Stimulated activated naive CD4-positive, alpha-beta T cell (primary cell): ENCODE data around the gene ERICH4.
A peak's percentile ranks its signal among the peaks of the same experiment; 100 is the strongest.
"Not testable (repeated sequence)": the region's sequence is repeated elsewhere in the genome, so short reads cannot be mapped to it uniquely, and the experiment has no call there.

Experiments used
- DNase-seq, 6 experiments: peaks; one replicate each; lab custom pipeline; 2025; lab: John Stamatoyannopoulos, UW

ERICH4 gene

DNA sequence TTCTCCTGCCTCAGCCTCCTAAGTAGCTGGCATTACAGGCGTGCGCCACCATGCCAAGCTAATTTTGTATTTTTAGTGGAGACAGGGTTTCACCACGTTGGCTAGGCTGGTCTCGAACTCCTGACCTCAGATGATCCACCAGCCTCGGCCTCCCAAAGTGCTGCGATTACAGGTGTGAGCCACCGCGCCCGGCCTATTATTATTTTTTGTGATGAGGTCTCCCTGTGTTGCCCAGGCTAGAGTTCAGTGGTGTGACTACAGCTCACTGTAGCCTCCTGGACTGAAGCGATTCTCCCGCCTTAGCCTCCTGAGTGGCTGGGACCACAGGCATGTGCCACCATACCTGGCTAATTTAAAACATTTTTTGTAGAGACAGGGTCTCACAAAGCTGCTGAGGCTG is 7.6 kb upstream of the ERICH4 start:
- DNase-seq = not testable (repeated sequence)

- DNase-seq = no peak
Measured at GRCh38 chr19:41435936-41436673, 6.9 kb upstream of the ERICH4 start.

DNA sequence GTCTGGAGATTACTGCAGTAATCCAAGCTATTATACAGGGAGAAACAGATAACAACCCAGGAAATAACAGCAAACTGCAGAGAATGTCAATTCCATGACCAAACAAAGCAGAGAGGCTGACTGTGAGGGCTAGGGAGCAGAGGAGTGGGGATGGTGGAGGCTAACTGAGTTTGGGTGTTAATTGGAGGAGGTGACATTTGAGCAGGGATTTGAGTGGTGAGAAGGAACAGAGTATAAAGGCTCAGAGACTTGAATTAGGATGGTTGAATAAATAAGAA is 6.3 kb upstream of the ERICH4 start:
- no peak for DNase-seq

DNA sequence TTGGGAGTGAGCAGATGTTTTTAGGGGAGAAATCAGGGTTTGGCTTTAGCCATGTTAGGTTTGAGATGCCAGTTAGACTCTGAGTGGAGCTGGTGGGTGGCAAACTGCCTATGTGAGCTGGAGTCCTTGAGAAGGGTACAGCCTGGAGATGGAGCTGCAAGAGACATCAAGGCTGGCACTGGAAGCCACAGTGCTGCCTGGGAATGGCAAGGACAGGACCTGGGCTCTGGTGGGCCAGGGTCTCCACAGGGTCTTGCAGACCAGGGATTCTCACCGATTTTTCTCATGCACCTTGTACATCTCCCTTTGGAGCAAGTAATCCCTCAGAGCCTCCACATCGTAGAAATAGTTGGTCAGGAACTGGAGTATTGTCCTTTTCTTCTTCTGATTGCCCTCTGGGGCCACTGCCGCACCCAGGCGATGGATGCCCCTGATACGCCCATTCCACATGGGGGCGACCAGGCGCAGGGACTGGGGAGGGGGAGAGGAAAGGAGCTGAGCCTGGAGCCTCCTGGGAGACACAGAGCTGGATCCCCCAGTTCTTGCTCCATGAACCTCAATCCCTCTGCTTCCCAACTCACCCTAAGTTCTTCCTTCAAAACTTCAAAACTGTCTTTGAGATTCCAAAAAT is 4.9 kb upstream of the ERICH4 start:
- no peak for DNase-seq

DNA sequence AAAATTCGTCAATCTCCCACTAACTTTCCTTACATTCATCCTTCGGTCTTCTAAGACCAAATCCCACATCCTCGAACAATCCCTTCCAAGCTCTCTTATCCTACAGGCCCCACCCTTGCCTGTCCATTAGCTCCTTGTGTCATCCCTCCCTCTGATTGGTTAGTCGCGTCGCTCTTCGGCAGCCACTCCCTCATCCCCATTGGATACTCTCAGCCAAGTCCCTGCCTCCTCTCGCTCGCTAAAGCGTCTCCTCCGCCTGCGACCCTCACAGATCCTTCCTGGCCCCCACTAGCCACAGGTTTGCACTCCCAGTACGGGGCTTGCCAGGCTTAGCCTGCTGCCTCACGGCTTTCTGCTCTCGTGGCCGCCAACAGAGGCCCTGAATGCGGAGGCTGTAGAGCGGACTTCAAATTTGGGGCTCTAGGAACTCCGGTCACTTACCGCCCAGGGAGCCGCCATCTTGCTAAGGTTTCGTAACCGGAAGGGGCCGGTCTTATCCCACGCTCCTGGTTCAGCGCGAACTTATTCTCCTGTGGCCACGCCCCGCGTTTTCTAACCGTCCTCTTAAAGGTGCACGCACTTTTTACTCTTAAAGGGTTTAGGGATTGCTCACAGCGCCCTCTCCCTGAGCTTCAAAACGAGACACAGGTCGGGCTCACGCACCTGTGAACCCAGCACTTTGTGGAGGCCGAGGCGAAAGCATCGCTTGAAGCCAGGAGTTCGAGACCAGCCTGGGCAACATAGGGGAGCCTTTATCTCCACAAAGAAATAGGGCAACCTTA is 3.3 kb upstream of the ERICH4 start, which contains the start of gene DMAC2:
TSS of gene DMAC2 (minus strand) at position 472 of the 782 bp plus-strand sequence. CDS start at position 459, 13 bp downstream.
- DNase-seq = peak; percentile 77 to 92 (median 89)

- DNase-seq = no peak
Measured at GRCh38 chr19:41441321-41441945, 1.5 kb upstream of the ERICH4 start.

DNA sequence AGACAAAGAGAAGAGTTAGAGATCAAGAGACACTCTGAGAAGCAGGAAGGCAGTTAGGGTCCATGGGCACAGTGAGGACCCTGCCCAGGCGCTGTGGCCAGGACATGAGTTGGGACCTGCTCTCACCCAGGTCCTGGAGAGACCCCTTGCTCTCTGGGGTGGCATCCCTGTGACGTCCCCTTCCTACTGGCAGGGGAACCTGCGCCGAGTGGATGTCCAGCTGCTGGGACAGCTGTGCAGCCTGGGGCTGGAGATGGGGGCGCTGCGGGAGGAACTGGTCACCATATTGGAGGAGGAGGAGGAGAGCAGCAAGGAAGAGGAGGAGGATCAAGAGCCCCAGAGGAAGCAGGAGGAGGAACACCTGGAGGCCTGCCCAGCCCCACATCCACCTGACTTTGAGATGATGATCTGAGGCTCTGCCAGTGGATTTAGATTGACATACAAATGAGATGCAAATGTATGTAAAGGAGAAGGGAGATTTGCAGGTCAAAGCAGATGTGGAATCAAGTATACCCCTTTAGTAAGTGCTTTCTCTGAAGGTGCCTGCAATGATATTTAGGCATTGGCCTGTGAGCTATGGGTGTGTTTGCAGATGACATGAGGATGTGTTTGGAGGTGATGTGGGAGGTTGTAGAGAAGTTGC is 978 bp downstream of the ERICH4 start:
- DNase-seq = no peak

DNA sequence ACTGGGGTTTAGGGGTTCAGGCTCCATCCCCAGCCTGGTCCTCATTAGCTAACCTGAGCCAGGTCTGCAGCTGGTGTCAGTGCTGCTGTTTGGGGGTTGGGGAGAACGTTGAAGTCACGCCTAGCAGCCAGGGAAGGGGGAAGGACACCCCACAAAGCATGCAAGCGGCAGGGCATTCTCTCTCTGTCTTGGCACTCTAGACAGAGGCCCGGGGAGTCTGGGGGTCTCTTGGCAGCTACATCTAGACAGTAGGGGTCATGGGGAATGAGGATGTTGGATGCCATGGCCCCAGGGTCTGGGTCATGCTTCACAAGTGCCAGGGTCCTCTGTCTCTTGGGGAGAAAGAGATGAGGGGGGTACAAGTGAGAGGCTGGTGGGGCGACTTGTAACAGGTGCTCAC is 2.6 kb downstream of the ERICH4 start:
- DNase-seq = no peak

DNA sequence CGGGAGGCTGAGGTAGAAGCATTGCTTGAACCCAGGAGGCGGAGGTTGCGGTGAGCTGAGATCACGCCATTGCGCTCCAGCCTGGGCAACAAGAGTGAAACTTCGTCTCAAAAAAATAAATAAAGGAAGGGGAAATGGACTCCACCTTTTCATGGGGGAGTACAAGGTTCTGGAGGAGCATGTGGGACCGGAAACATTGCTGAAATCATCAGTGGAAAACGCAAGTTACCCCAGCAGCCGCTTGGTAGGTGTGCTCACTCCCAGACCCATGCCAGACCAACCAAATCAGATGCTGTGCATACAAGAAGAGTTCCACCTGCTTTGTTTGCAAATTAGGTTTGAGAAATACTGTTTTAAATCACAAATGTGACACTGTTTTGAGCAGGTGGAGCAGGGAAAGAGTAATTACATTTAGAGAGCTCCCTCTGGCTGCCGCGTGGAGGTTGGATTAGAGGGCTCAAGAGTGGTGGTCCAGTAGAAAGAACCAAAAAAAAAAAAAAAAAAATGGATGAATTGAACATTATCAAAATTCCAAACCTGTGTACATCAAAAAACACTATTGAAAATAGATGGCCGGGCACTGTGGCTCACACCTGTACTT is 4.9 kb downstream of the ERICH4 start:
- DNase-seq = no peak

DNA sequence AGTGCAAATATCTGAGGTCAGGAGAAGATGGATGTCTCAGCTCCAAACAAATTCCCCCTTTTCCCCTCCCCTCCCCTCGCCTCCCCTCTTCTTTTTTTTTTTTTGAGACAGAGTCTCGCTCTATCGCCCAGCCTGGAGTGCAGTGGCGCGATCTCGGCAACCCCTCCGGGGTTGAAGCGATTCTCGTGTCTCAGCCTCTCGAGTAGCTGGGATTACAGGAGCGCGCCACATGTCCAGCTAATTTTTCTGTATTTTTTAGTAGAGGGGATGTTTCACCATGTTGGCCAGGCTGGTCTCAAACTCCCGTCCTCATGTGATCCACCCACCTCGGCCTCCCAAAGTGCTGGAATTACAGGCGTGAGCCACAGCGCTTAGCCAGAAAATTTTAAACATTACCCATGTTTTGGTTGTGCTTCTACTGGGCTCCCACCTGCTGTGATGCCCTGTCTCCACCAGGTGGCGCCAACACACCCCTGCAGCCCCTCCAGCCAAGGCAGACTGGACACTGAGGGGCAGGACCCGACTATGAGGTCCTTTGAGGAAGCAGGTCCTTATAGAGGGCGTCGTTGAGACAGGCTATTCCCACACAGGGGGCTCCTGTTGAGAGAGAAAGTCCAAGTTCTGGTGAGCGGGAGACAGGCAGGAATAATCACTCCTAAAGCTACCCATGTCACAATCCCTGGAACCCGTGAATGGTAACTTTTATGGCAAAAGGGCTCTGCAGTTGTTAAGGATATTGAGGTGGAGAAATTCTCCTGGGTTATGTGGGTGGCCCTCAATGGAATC is 6.3 kb downstream of the ERICH4 start:
- peak in 5 of 6 experiments; percentile 54 to 81 (median 66) for DNase-seq

GRCh38 chr19:41449865-41450178 is 6.9 kb downstream of the ERICH4 start:
- no peak for DNase-seq

DNA sequence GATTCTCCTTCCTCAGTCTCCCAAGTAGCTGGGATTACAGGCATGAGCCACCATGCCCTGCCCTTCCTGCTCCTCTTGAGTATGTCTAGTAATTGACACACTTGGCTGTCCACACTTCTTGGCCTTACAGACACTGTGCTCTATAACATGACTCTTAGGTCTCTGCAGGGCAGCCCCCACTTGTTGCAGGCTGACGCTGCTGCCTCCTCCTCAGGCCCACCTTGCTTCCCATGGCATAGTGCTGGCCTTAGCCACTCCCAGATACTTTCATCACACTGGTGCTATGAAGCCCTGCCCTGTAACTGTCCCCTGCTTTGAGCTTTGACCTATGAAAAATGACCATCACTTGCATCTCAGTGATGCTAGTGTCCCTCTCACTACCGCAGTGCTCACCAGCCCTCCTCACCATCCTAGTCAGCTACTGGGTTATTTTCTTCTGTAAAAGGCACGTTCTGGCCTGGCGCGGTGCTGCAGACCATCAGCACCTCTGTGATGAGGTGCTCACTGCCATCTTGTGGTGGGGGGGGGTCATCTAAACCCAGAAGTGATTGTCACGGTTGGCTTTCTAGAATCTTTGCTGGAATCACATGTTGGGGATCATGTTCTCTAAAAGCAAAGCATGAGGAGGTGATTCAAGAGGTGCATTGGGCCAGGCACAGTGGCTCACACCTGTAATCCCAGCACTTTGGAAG is 9.8 kb downstream of the ERICH4 start:
- no peak for DNase-seq

GRCh38 chr19:41455936-41456335 is 13.0 kb downstream of the ERICH4 start:
- no peak for DNase-seq

DNA sequence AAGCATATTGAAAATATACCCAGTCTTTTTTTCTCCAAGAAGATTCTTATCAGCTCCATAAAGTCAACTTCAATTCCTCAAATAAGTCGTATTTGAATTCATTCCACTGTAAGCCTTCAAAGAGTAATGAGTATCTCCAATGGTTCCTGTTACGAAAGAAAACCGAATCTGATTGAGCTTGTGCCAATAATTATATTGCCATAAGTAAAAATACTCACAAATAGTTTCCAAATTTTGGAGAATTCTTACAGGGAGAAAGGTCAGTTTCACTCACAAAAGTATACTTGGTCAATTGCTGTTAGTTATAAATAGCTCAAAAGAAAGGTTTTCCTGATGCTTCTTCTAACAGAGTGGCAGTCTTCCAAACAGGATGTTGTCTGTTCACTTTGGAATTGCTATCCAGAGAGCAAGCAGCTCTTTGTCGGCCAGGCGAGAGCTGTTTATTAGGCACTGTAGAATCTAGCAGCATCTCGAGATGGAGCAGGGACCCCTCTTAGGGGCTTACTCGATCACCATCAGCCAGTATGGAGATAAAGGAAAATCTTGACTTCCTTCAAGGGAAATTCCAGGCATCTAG is 13.5 kb downstream of the ERICH4 start:
- DNase-seq = no peak

DNA sequence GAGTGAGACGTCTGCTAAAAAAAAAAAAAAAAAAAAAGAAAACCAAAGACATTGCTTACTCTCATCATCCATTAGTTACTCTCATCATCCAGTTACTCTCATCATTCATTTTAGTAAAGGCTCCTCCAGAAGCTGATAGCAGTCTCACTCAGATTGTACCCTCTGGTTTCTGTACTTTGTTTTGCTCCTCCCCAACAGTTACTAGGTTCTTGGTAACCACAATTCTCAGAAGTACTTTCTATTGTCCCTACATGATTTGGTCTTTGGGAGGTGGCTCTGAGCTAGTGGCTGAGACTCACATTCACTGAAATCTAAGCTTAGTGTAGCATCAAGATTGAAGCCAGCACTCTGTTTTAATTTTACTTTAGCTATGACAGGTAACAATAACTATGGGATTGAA is 14.3 kb downstream of the ERICH4 start:
- peak in 3 of 6 experiments; percentile 33 to 49 (median 44) for DNase-seq

GRCh38 chr19:41462497-41462896 is 19.5 kb downstream of the ERICH4 start:
- DNase-seq = no peak

DNA sequence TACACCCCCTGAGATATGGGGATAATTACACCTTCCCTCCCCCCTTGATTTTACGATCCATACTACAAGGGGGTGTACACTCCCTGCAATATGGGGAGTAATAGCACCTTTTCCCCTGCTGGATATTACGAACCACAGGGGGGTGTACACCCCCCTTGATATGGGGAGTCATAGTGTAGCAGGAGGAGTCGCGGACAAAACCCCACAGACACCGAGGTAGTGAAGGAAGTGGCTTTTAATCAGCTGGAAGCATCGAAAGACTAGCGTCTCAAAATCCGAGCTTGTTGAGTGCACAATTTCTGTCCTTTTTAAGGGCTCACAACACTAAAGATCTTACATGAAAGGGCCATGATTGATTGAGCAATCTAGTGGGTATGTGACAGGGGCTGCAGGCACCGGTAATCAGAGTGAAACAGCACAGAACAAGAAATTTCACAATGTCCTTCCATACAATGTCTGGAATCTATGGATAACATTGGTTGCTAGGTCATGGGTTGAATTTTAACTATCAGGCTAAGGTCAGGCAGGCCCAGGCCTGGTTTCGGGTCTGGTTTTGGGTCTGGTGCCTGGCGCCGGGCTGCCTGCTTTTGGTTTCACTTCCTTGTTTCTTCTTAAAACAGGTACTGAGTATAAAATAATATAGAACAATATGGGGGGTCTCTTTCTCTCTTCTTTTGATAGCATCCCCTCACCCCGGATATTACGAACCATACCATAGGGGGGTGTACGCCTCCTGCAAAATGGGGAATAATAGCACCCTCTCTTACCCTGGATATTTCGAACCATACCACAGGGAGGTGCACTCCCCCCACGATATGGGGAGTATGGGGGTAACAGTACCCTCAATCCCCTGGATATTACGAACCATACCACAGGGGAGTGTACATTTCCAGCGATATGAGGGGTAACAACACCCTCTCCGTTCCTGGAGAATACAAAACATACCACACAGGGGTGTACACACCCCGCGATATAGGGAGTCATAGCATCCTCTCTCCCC is 20.6 kb downstream of the ERICH4 start:
- DNase-seq = not testable (repeated sequence)

GRCh38 chr19:41476583-41476982 is 33.6 kb downstream of the ERICH4 start:
- DNase-seq = no peak

GRCh38 chr19:41478171-41478570 is 35.2 kb downstream of the ERICH4 start:
- no peak for DNase-seq
